Testis (tissue), 3 donors: ENCODE measurements around the gene NMNAT3. TPM values are rescaled to one million over a fixed set of nuclear protein-coding genes. Genes with fewer than 3 reads are reported as not detected.

Source experiments
- DNase-seq: peaks from one replicate; pipeline ENCODE4 v3.0.0-alpha.2; 2019
- H3K27ac ChIP-seq, 2 donors: fragments of 200-600 bp; sonication (generic); one replicate each; pipeline ENCODE4 v1.5.1; 2019
- H3K27me3 ChIP-seq: fragments of 200-600 bp; sonication (generic); one replicate; pipeline ENCODE4 v1.5.1; 2019
- H3K36me3 ChIP-seq: fragments of 200-600 bp; sonication (generic); one replicate; pipeline ENCODE4 v1.5.1; 2017; ENCODE audit warnings: low read depth; ENCODE audit errors: missing control alignments
- H3K4me1 ChIP-seq: fragments of 200-600 bp; sonication (generic); one replicate; pipeline ENCODE4 v1.5.1; 2019
- H3K4me3 ChIP-seq, 2 donors: fragments of 200-600 bp; sonication (generic); one replicate each; pipeline ENCODE4 v1.5.1; 2017 to 2019
- H3K9me3 ChIP-seq: fragments of 200-600 bp; sonication (generic); one replicate; pipeline ENCODE4 v1.5.1; 2017
- POLR2A ChIP-seq: fragments of 450-650 bp; IDR thresholded peaks from one replicate; pipeline ENCODE4 v1.6.1; 2017; ENCODE audit warnings: antibody characterized with exemption, mild to moderate bottlenecking, moderate library complexity
- WGBS, 2 donors: methylation state at CpG; one replicate each; pipeline ENCODE4 v1.1.5; 2018; 5-methylcytosine and 5-hydroxymethylcytosine counted together
- intact Hi-C: fragments of 100-400 bp; cut with DNase I; formaldehyde crosslinking; loops from one replicate; pipeline ENCODE4 v1.15.1; 2023; ENCODE audit warnings: low total_unique reads
- polyA plus RNA-seq: library from polyadenylated mRNA; stranded (reverse); fragments of 350-450 nt; fragmentation: Illumina TruSeq; extraction: RNeasy Lipid Tissue Mini Kit (QIAGEN cat#74804); gene quantifications from one replicate; pipeline ENCODE4 v1.2.3, GENCODE V29; 2014; ENCODE audit warnings: low read depth, low replicate concordance; ENCODE audit not compliant: insufficient read depth
- total RNA-seq, 2 donors: library from RNA; depleted of rRNA; stranded (reverse); fragments of >200 nt; gene quantifications; one replicate each; pipeline ENCODE4 v1.2.3, GENCODE V29; 2016
- TF ChIP-seq, protein P1 (sequence below), 3 experiments: fragments of 450-650 bp in 2 of 3; fragments of 200-600 bp in 1 of 3; sonication (generic) in 1 of 3; IDR thresholded peaks; one replicate each; pipeline ENCODE4 v1.5.1; 2016 to 2019; ENCODE audit warnings: antibody characterized with exemption in 3 of 3, mild to moderate bottlenecking in 2 of 3, moderate library complexity in 1 of 3

The NMNAT3 gene
- total and polyA plus RNA-seq, 3 donors from 2014 or later = 21.1 to 76.5 (median 23.9) TPM

GRCh38 chr3:139555249-139555648, 122.5 kb downstream of the NMNAT3 start:
- no peak for DNase-seq
- Histone ChIP-seq H3K4me1 (no peaks in the 10 kb centered on the region), H3K4me3 (no peak overlapping the region), H3K9me3 (no peaks in the 10 kb centered on the region), H3K27ac (no peak overlapping the region), H3K36me3 (no peaks in the 10 kb centered on the region), H3K27me3 (no peaks in the 10 kb centered on the region)
- intact Hi-C loops = no loop called here
- WGBS, 2 donors = 93 to 95% methylated on average over 2 of the region's 2 CpGs
- TF ChIP-seq POLR2A = no peak
- TF ChIP-seq, protein P1, sequence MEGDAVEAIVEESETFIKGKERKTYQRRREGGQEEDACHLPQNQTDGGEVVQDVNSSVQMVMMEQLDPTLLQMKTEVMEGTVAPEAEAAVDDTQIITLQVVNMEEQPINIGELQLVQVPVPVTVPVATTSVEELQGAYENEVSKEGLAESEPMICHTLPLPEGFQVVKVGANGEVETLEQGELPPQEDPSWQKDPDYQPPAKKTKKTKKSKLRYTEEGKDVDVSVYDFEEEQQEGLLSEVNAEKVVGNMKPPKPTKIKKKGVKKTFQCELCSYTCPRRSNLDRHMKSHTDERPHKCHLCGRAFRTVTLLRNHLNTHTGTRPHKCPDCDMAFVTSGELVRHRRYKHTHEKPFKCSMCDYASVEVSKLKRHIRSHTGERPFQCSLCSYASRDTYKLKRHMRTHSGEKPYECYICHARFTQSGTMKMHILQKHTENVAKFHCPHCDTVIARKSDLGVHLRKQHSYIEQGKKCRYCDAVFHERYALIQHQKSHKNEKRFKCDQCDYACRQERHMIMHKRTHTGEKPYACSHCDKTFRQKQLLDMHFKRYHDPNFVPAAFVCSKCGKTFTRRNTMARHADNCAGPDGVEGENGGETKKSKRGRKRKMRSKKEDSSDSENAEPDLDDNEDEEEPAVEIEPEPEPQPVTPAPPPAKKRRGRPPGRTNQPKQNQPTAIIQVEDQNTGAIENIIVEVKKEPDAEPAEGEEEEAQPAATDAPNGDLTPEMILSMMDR (IDR thresholded peaks at IDR 0.05) = no peak

DNA sequence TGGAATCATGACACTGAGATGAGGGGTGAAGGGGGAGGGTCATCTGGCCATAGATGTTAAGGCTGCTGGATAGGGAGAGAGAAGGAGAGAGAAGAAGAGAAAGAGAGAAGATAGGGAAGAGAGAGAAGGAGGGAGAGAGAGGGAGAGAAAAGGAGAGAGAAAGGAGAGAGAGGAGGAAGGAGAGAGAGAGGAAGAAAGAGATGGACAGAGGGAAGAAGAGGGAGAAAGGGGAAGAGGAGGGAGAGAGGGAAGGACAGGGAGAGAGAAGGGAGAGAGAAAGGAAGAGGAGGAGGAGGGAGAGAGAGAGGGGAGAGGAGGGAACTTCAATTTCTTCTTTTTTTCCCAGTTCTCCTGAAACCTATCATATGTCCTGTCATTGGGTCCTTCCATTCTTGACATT, 123.1 kb downstream of the NMNAT3 start:
- H3K36me3 ChIP-seq = no peaks in the 10 kb centered on the region
- H3K9me3 ChIP-seq = no peaks in the 10 kb centered on the region
- H3K27me3 ChIP-seq = no peaks in the 10 kb centered on the region
- peaks cover 2% of the 10 kb centered on the region for H3K4me1 ChIP-seq
- no peak overlapping the region for H3K4me3 ChIP-seq
- H3K27ac ChIP-seq = no peak overlapping the region
- DNase-seq = no peak
- intact Hi-C loops = no loop called here
- TF ChIP-seq, protein P1 (IDR thresholded peaks at IDR 0.05) = no peak
- TF ChIP-seq POLR2A = no peak

- Histone ChIP-seq H3K9me3 (no peaks in the 10 kb centered on the region), H3K36me3 (no peaks in the 10 kb centered on the region), H3K4me3 (no peak overlapping the region), H3K27ac (no peak overlapping the region), H3K27me3 (no peaks in the 10 kb centered on the region), H3K4me1 (peaks cover 20% of the 10 kb centered on the region)
- WGBS, 2 donors = 84 to 89% methylated on average over 4 of the region's 4 CpGs
- no peak for DNase-seq
- intact Hi-C loops = no loop called here
- TF ChIP-seq POLR2A = no peak
- TF ChIP-seq, protein P1 (IDR thresholded peaks at IDR 0.05) = no peak
Measured at GRCh38 chr3:139552632-139553365, 125.0 kb downstream of the NMNAT3 start.

DNA sequence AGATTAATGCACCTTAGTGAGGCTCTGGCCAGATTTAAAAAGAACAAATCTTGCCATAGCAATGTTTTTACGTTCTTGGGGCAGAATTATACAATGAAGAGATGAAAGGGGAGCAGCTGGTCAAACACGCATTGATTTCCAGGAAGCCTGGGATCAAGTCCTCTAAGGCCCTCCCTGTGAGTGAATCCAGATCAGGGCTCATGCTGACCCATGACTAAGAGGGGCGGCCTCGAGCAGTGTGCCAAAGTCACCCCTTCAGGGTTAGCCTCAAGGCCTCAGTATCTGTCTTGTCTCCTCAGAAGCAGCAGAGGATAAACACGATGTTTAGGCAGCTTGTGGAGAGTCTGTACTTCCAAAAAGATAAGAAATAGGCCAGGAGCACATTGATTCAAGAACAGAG, 129.0 kb downstream of the NMNAT3 start:
- DNase-seq = peak; percentile 54
- H3K4me1 ChIP-seq = peaks cover 20% of the 10 kb centered on the region
- H3K36me3 ChIP-seq = no peaks in the 10 kb centered on the region
- intact Hi-C loops = no loop called here
- no peak for TF ChIP-seq POLR2A
- TF ChIP-seq, protein P1 (IDR thresholded peaks at IDR 0.05) = no peak
- 36 to 45% methylated on average over 5 of the region's 5 CpGs for WGBS, 2 donors
- no peaks in the 10 kb centered on the region for H3K27me3 ChIP-seq
- no peaks in the 10 kb centered on the region for H3K9me3 ChIP-seq
- no peak overlapping the region for H3K27ac ChIP-seq
- no peak overlapping the region for H3K4me3 ChIP-seq

- H3K4me1 ChIP-seq = peaks cover 20% of the 10 kb centered on the region
- H3K9me3 ChIP-seq = no peaks in the 10 kb centered on the region
- TF ChIP-seq, protein P1 (IDR thresholded peaks at IDR 0.05) = no peak
- no peak for TF ChIP-seq POLR2A
- intact Hi-C loops = no loop called here
- no peak overlapping the region for H3K4me3 ChIP-seq
- H3K27me3 ChIP-seq = no peaks in the 10 kb centered on the region
- H3K36me3 ChIP-seq = no peaks in the 10 kb centered on the region
- no peak for DNase-seq
- no peak overlapping the region for H3K27ac ChIP-seq
Measured at GRCh38 chr3:139547666-139548065, 130.1 kb downstream of the NMNAT3 start.
